ENCODE measurements around the gene SBSN.

SBSN gene

GRCh38 chr19:35528218-35529038 lies at the start of gene SBSN:
Gene SBSN, minus strand, starts transcription at chr19:35528311. Its CDS starts 30 bp downstream, at chr19:35528281.
- in situ Hi-C loops (cut with HindIII; ENCODE audit: low sequenced_read_pairs) = loop anchor here (10.0 kb wide), 1 partner anchor 306 kb away; no protein-coding TSS in a partner anchor

GRCh38 chr19:35571406-35571965 lies 43.4 kb upstream of the SBSN start:
- in situ Hi-C loops (cut with HindIII; ENCODE audit: low sequenced_read_pairs) = no loop called here

- in situ Hi-C loops (cut with HindIII; ENCODE audit: low sequenced_read_pairs) = no loop called here
These were observed 41.2 kb upstream of the SBSN start for GRCh38 chr19:35569281-35569781.

- in situ Hi-C loops (cut with HindIII; ENCODE audit: low sequenced_read_pairs) = no loop called here
These were observed 38.6 kb upstream of the SBSN start for GRCh38 chr19:35566738-35567137.

GRCh38 chr19:35565016-35565856 lies 37.1 kb upstream of the SBSN start:
- in situ Hi-C loops (cut with HindIII; ENCODE audit: low sequenced_read_pairs) = no loop called here

- in situ Hi-C loops (cut with HindIII; ENCODE audit: low sequenced_read_pairs) = no loop called here
These were observed 35.2 kb upstream of the SBSN start, which contains the start of gene ATP4A for GRCh38 chr19:35563207-35563829. Gene ATP4A, minus strand, starts transcription at chr19:35563658. Its CDS starts 29 bp downstream, at chr19:35563629.

GRCh38 chr19:35562776-35563175 lies 34.7 kb upstream of the SBSN start:
- in situ Hi-C loops (cut with HindIII; ENCODE audit: low sequenced_read_pairs) = no loop called here

GRCh38 chr19:35562336-35562735 lies 34.2 kb upstream of the SBSN start:
- in situ Hi-C loops (cut with HindIII; ENCODE audit: low sequenced_read_pairs) = no loop called here

GRCh38 chr19:35561436-35561835 lies 33.3 kb upstream of the SBSN start:
- in situ Hi-C loops (cut with HindIII; ENCODE audit: low sequenced_read_pairs) = no loop called here

- in situ Hi-C loops (cut with HindIII; ENCODE audit: low sequenced_read_pairs) = no loop called here
These were observed 32.6 kb upstream of the SBSN start for GRCh38 chr19:35560677-35561076.

- in situ Hi-C loops (cut with HindIII; ENCODE audit: low sequenced_read_pairs) = no loop called here
These were observed 32.2 kb upstream of the SBSN start for GRCh38 chr19:35560271-35560670.

- in situ Hi-C loops (cut with HindIII; ENCODE audit: low sequenced_read_pairs) = loop anchor here (5.0 kb wide), 1 partner anchor 48 kb away; no protein-coding TSS in a partner anchor
These were observed 31.7 kb upstream of the SBSN start for GRCh38 chr19:35559781-35560180.

- in situ Hi-C loops (cut with HindIII; ENCODE audit: low sequenced_read_pairs) = loop anchor here (5.0 kb wide), 1 partner anchor 48 kb away; no protein-coding TSS in a partner anchor
These were observed 31.2 kb upstream of the SBSN start for GRCh38 chr19:35559281-35559659.

GRCh38 chr19:35558400-35559280 lies 30.5 kb upstream of the SBSN start:
- in situ Hi-C loops (cut with HindIII; ENCODE audit: low sequenced_read_pairs) = loop anchor here (5.0 kb wide), 1 partner anchor 49 kb away; no protein-coding TSS in a partner anchor

GRCh38 chr19:35557539-35558399 lies 29.7 kb upstream of the SBSN start:
- in situ Hi-C loops (cut with HindIII; ENCODE audit: low sequenced_read_pairs) = loop anchor here (5.0 kb wide), 1 partner anchor 50 kb away; no protein-coding TSS in a partner anchor

GRCh38 chr19:35556846-35557538 lies 28.9 kb upstream of the SBSN start:
- in situ Hi-C loops (cut with HindIII; ENCODE audit: low sequenced_read_pairs) = loop anchor here (5.0 kb wide), 1 partner anchor 50 kb away; no protein-coding TSS in a partner anchor

GRCh38 chr19:35556025-35556590 lies 28.0 kb upstream of the SBSN start:
- in situ Hi-C loops (cut with HindIII; ENCODE audit: low sequenced_read_pairs) = loop anchor here (5.0 kb wide), 1 partner anchor 51 kb away; no protein-coding TSS in a partner anchor

Measured in endothelial cell of hepatic sinusoid (primary cell).